GM12878 (cell line): ENCODE measurements around the gene SHC2. TPM values are rescaled to one million over a fixed set of nuclear protein-coding genes. Genes with fewer than 3 reads are reported as not detected.

Experiments
- BCLAF1 ChIP-seq: fragments of 450-650 bp; IDR thresholded peaks from 2 replicates; pipeline ENCODE4 v1.6.1; 2017; ENCODE audit warnings: antibody characterized with exemption, mild to moderate bottlenecking, moderate library complexity
- CBFB ChIP-seq: IDR thresholded peaks from 2 replicates; pipeline ENCODE4 v1.6.1; 2016; ENCODE audit warnings: antibody characterized with exemption, low read depth
- CBX3 ChIP-seq: fragments of 200-600 bp; sonication (generic); IDR thresholded peaks from 2 replicates; pipeline ENCODE4 v1.6.1; 2016; ENCODE audit warnings: low read depth, borderline replicate concordance
- CBX5 ChIP-seq: sonication (generic); IDR thresholded peaks from 2 replicates; pipeline ENCODE4 v1.6.1; 2016; ENCODE audit warnings: low read depth, moderate library complexity, mild to moderate bottlenecking, inconsistent platforms
- CHD1 ChIP-seq: IDR thresholded peaks from 2 replicates; pipeline ENCODE4 v1.6.1; 2012; ENCODE audit warnings: low read depth, low read length, improper control_type of control experiment
- CHD2 ChIP-seq: IDR thresholded peaks from 2 replicates; pipeline ENCODE4 v1.6.1; 2011; ENCODE audit warnings: low read depth, low read length, improper control_type of control experiment, borderline replicate concordance
- CREB1 ChIP-seq: IDR thresholded peaks from 2 replicates; pipeline ENCODE4 v1.6.1; 2012; ENCODE audit warnings: low read depth, mild to moderate bottlenecking, inconsistent platforms
- EED ChIP-seq: sonication (generic); IDR thresholded peaks from 2 replicates; pipeline ENCODE4 v1.6.1; 2016; ENCODE audit warnings: antibody characterized with exemption, low read depth
- ESRRA ChIP-seq: IDR thresholded peaks from 2 replicates; pipeline ENCODE4 v1.6.1; 2012; ENCODE audit warnings: mild to moderate bottlenecking, low read length, improper control_type of control experiment
- FOXK2 ChIP-seq: fragments of 450-650 bp; IDR thresholded peaks from 2 replicates; pipeline ENCODE4 v1.6.1; 2017; ENCODE audit warnings: mild to moderate bottlenecking, moderate library complexity
- HDAC6 ChIP-seq: fragments of 200-600 bp; sonication (generic); IDR thresholded peaks from one replicate; pipeline ENCODE4 v1.8.0; 2017; ENCODE audit warnings: antibody characterized with exemption; ENCODE audit not compliant: unreplicated experiment
- IKZF1 ChIP-seq: fragments of 450-650 bp; conservative IDR thresholded peaks from 2 replicates; pipeline ENCODE4 v1.6.1; 2017; ENCODE audit warnings: antibody characterized with exemption, mild to moderate bottlenecking
- IRF5 ChIP-seq: fragments of 450-650 bp; IDR thresholded peaks from 2 replicates; pipeline ENCODE4 v1.6.1; 2017; ENCODE audit warnings: borderline replicate concordance
- JUNB ChIP-seq: IDR thresholded peaks from 2 replicates; pipeline ENCODE4 v1.6.1; 2016; ENCODE audit warnings: antibody characterized with exemption, mild to moderate bottlenecking
- MEF2B ChIP-seq: fragments of 450-650 bp; IDR thresholded peaks from 2 replicates; pipeline ENCODE4 v1.6.1; 2018; ENCODE audit warnings: mild to moderate bottlenecking, moderate library complexity; ENCODE audit not compliant: partially characterized antibody, poor library complexity, severe bottlenecking
- NR2C2 ChIP-seq: IDR thresholded peaks from 2 replicates; pipeline ENCODE4 v1.6.1; 2011; ENCODE audit warnings: borderline replicate concordance, low read depth; ENCODE audit not compliant: control insufficient read depth, insufficient read length
- POLR2AphosphoS2 ChIP-seq: IDR thresholded peaks from 2 replicates; pipeline ENCODE4 v1.6.1; 2011; ENCODE audit warnings: low read depth, mild to moderate bottlenecking, low read length, improper control_type of control experiment, moderate library complexity
- POLR2AphosphoS5 ChIP-seq: IDR thresholded peaks from 2 replicates; pipeline ENCODE4 v1.6.1; 2011; ENCODE audit warnings: mild to moderate bottlenecking, low read length, inconsistent platforms
- TARDBP ChIP-seq: IDR thresholded peaks from 2 replicates; pipeline ENCODE4 v1.6.1; 2016; ENCODE audit warnings: borderline replicate concordance
- ZBTB40 ChIP-seq: fragments of 450-650 bp; IDR thresholded peaks from 2 replicates; pipeline ENCODE4 v1.6.1; 2016; ENCODE audit warnings: mild to moderate bottlenecking, moderate library complexity, borderline replicate concordance
- ZNF384 ChIP-seq: IDR thresholded peaks from 2 replicates; pipeline ENCODE4 v1.6.1; 2012; ENCODE audit warnings: low read depth, mild to moderate bottlenecking, low read length, improper control_type of control experiment, borderline replicate concordance
- polyA plus RNA-seq, 11 experiments: library from polyadenylated mRNA; depleted of rRNA in 4 of 11; unstranded in 6 of 11; stranded (reverse) in 5 of 11; fragments of >200 nt; fragmentation: Nextera tagmentation in 4 of 11; fragmentation: Illumina TruSeq in 1 of 11; extraction: Ambion mirVana in 4 of 11; extraction: Trizol in 1 of 11; gene quantifications; 1 replicate in 1 of 11; 2 replicates in 10 of 11; pipeline versions ENCODE4 v1.2.1 to v1.2.3, GENCODE V29; 2011 to 2016; ENCODE audit warnings: inconsistent platforms in 2 of 11, missing spikeins in 2 of 11, low read depth in 1 of 11
- total RNA-seq, 4 experiments: library from RNA; depleted of rRNA in 3 of 4; stranded (reverse); fragments of >200 nt in 3 of 4; fragmentation: Illumina TruSeq in 1 of 4; extraction: Trizol in 1 of 4; gene quantifications; 2 replicates each; pipeline versions ENCODE4 v1.2.1 to v1.2.3, GENCODE V29; 2013 to 2021

Gene SHC2
- total and polyA plus RNA-seq, 10 of the 15 experiments (the other 5 are each of a cell fraction or from before 2014, with no cell fraction given), result 0.08 TPM; not detected in 9

GRCh38 chr19:488505-489417 is 27.9 kb upstream of the SHC2 start (continued):
- TF ChIP-seq ZBTB40 (peak; percentile 24; the same call in 1 of the 2 replicates), NR2C2 (no peak), BCLAF1 (0 out of 2 replicates have a peak, but pooled peaks have one; percentile 29), JUNB (no peak), CBX5 (no peak), CBFB (peak; percentile 23; the same call in 1 of the 2 replicates), FOXK2 (no peak), TARDBP (peak; percentile 94), CREB1 (no peak; the same call in none of the 2 replicates), CHD1 (0 out of 2 replicates have a peak, but pooled peaks have one; percentile 64), MEF2B (no peak), POLR2AphosphoS5 (peak; percentile 55; the same call in 1 of the 2 replicates), EED (no peak), CHD2 (peak; percentile 72), ESRRA (peak; percentile 47; the same call in 1 of the 2 replicates), POLR2AphosphoS2 (peak; percentile 55; the same call in 1 of the 2 replicates), ZNF384 (no peak), HDAC6 (no peak), CBX3 (no peak), IKZF1 (peak; percentile 100), IRF5 (no peak)
